Activated naive CD8-positive, alpha-beta T cell treated with anti-CD3 and anti-CD28 coated beads, Interleukin-2, amount 50 U/mL, for 24 hours (primary cell): ENCODE measurements around the gene MARF1.
"Not testable (repeated sequence)": the region's sequence is repeated elsewhere in the genome, so short reads cannot be mapped to it uniquely, and the experiment has no call there.

Source experiments
- ATAC-seq: fragments of 150-1000 bp; cut with Tn5 transposase; one replicate; pipeline ENCODE4 v1.10.0; 2021
- DNase-seq: peaks from one replicate; pipeline ENCODE4 v3.0.0; 2021
- H3K27ac Mint-ChIP-seq: one replicate; pipeline ENCODE4 v1.8.0; 2021; ENCODE audit warnings: mild to moderate bottlenecking, mixed read lengths
- H3K27me3 Mint-ChIP-seq: one replicate; pipeline ENCODE4 v1.8.0; 2021; ENCODE audit warnings: mixed read lengths
- H3K36me3 Mint-ChIP-seq: one replicate; pipeline ENCODE4 v1.8.0; 2021; ENCODE audit warnings: low read depth, mixed read lengths
- H3K4me1 Mint-ChIP-seq: one replicate; pipeline ENCODE4 v1.8.0; 2021; ENCODE audit warnings: mixed read lengths
- H3K4me3 Mint-ChIP-seq: one replicate; pipeline ENCODE4 v1.8.0; 2021; ENCODE audit warnings: mild to moderate bottlenecking, moderate library complexity, mixed read lengths
- H3K9me3 Mint-ChIP-seq: one replicate; pipeline ENCODE4 v1.8.0; 2021; ENCODE audit warnings: mixed read lengths

MARF1 gene

DNA sequence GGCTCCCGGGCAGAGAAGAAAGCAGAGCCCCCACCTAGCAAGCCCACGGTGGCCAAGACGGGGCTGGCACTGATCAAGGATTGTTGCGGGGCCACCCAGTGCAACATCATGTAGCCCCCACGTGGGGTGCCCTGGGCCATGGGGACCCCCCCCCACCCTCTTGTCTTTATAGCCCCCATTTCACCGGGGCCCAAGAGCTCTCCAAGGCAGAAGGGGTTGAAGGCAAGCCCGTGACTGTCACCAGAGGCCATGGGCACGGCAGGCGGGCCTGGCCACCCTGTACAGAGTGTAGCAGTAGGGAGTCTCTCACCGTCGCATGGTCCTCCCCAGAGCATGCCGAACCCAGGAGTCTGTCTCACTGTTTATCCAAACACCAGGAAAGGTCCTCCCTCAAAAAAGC, 56.2 kb downstream of the MARF1 start:
- DNase-seq (no peak), ATAC-seq (no peak)
- Mint-ChIP-seq H3K4me3 (no peak overlapping the region), H3K36me3 (peaks cover 78% of the 10 kb centered on the region), H3K4me1 (peaks cover 37% of the 10 kb centered on the region), H3K9me3 (peaks cover 11% of the 10 kb centered on the region), H3K27ac (peak overlapping the region; percentile 74), H3K27me3 (no peaks in the 10 kb centered on the region)

- Mint-ChIP-seq H3K27ac (peak overlapping the region; percentile 16), H3K9me3 (peaks cover 11% of the 10 kb centered on the region), H3K27me3 (no peaks in the 10 kb centered on the region), H3K4me3 (no peak overlapping the region), H3K36me3 (peaks cover 77% of the 10 kb centered on the region), H3K4me1 (peaks cover 31% of the 10 kb centered on the region)
- ATAC-seq (no peak), DNase-seq (no peak)
Measured at GRCh38 chr16:15585956-15586355, 57.0 kb downstream of the MARF1 start.

DNA sequence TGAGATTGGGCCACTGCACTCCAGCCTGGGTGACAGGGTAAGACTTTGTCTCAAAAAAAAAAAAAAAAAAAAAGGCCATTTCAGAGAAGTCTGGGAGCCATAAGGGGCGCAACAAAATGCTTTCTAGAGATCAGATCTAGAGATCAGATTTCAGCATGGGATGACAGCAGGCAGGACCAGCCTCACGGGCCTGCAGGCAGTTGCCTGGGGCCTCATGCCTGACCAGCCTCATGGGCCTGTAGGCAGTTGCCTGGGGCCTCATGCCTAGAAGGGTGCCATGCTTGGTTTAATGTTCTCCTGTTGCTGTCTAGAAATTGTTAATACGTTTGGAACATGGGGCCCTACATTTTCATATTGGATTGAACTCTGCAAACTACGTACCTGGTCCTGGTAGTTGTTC, 59.4 kb downstream of the MARF1 start:
- peaks cover 11% of the 10 kb centered on the region for H3K9me3 Mint-ChIP-seq
- H3K36me3 Mint-ChIP-seq: peaks cover 60% of the 10 kb centered on the region
- H3K27ac Mint-ChIP-seq: no peak overlapping the region
- ATAC-seq: no peak
- no peak for DNase-seq
- peaks cover 8% of the 10 kb centered on the region for H3K4me1 Mint-ChIP-seq
- H3K4me3 Mint-ChIP-seq: no peak overlapping the region
- no peaks in the 10 kb centered on the region for H3K27me3 Mint-ChIP-seq

DNA sequence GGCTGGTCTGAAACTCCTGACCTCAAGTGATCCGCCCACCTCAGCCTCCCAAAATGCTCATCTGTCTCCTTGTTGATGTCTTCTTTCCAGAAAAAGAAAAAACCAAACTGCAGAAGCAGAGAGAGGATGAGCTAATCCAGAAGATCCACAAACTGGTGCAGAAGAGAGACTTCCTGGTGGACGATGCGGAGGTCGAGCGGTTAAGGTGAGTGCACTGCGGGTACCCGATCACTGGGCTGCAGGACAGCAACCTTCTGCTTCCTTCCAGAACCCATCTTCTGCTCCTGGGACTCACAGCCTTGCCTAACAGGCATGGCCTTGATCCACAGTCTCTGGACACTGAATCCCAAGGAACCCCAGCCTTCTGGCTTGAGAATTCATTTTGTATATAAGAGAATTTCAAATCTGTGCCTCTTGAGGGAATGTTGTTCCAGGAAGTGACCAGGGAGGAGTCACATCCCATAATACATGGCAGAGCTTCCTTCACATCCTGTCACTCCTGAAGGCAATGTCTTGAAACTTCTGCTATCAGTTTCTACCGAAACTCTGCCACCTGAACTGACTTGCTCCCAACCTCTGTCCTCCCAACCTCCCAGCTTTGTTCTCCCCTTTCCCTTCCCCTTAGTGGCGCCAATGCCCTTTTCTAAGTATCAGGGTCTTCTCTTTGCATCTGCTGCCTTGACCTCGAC, 61.7 kb downstream of the MARF1 start:
- Mint-ChIP-seq H3K4me1 (peaks cover 15% of the 10 kb centered on the region), H3K27me3 (no peaks in the 10 kb centered on the region), H3K9me3 (peaks cover 14% of the 10 kb centered on the region), H3K36me3 (peaks cover 51% of the 10 kb centered on the region), H3K27ac (no peak overlapping the region), H3K4me3 (no peak overlapping the region)
- no peak for ATAC-seq
- no peak for DNase-seq

- peaks cover 25% of the 10 kb centered on the region for H3K4me1 Mint-ChIP-seq
- ATAC-seq (no peak), DNase-seq (no peak)
- H3K27me3 Mint-ChIP-seq: no peaks in the 10 kb centered on the region
- H3K36me3 Mint-ChIP-seq: peaks cover 40% of the 10 kb centered on the region
- H3K27ac Mint-ChIP-seq: peak overlapping the region; percentile 1
- H3K4me3 Mint-ChIP-seq: no peak overlapping the region
- H3K9me3 Mint-ChIP-seq: peaks cover 14% of the 10 kb centered on the region
Measured at GRCh38 chr16:15578824-15579223, 64.1 kb downstream of the MARF1 start.

DNA sequence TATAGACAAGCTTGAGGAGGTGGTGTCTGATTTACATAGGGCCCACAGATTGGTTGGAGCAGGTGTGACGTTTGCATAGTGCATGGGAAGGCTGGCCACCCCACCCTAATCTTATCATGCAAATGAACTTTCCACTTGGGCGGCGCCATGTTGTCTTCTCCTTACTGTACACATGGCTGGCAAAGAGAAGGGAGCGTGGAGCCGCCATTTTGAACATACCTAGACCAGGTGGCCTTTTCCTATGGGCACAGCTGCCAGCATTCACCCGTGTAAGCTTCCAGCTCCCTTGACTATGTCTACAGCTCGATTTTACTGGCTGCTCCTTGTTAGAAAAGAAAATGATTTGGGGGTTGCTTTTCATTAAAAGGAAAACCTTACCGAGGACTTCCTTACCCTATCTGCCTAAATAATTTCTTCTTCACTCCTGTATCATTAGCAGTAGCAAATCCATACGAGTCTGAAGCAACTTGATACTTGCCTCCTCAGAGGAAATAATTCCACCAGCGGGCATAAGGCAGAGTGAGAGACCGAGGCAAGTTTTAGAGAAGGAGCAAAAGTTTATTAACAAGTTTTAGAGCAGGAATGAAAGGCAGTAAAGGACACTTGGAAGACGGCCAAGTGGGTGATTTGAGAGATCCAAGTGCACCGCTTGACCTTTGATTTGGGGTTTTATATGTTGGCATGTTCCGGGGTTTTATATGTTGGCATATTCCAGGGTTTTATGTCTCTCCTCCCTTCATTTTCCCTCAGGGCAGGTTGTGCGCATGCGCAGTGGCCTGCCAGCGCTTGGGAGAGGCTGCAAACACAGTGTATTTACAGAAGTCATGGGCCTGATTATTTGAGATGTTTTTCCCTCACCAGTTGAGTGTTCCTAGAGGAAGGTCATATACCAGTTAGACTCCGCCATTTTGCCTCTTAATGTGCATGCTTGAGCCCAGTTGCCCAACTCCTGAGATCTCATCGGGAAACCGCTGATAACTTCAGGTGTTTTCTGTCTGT, 65.7 kb downstream of the MARF1 start:
- DNase-seq: no peak
- Mint-ChIP-seq H3K27ac (no peak overlapping the region), H3K27me3 (no peaks in the 10 kb centered on the region), H3K36me3 (peaks cover 47% of the 10 kb centered on the region), H3K4me3 (no peak overlapping the region), H3K9me3 (peaks cover 22% of the 10 kb centered on the region), H3K4me1 (peaks cover 41% of the 10 kb centered on the region)
- no peak for ATAC-seq

GRCh38 chr16:15575293-15576049, 67.5 kb downstream of the MARF1 start:
- Mint-ChIP-seq H3K27ac (peak overlapping the region; percentile 26), H3K36me3 (peaks cover 54% of the 10 kb centered on the region), H3K4me1 (peaks cover 57% of the 10 kb centered on the region), H3K4me3 (peak overlapping the region; percentile 20), H3K9me3 (peaks cover 26% of the 10 kb centered on the region), H3K27me3 (no peaks in the 10 kb centered on the region)
- DNase-seq (no peak), ATAC-seq (no peak)

DNA sequence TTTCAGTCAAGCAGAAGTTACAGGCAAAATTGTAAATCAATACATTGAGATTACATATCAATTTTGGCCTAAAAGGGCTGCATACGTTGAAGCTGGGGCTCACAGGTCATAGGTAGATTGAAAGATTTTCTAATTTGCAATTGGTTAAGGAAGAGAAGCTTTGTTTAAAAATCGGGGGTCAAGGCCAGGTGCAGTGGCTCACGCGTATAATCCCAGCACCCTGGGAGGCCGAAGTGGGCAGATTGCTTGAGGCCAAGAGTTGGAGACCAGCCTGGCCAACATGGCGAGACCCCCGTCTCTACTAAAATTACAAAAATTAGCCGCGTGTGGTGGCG, 68.4 kb downstream of the MARF1 start:
- ATAC-seq (no peak), DNase-seq (no peak)
- Mint-ChIP-seq H3K27ac (no peak overlapping the region), H3K9me3 (peaks cover 26% of the 10 kb centered on the region), H3K4me1 (peaks cover 62% of the 10 kb centered on the region), H3K27me3 (no peaks in the 10 kb centered on the region), H3K36me3 (peaks cover 63% of the 10 kb centered on the region), H3K4me3 (no peak overlapping the region)

DNA sequence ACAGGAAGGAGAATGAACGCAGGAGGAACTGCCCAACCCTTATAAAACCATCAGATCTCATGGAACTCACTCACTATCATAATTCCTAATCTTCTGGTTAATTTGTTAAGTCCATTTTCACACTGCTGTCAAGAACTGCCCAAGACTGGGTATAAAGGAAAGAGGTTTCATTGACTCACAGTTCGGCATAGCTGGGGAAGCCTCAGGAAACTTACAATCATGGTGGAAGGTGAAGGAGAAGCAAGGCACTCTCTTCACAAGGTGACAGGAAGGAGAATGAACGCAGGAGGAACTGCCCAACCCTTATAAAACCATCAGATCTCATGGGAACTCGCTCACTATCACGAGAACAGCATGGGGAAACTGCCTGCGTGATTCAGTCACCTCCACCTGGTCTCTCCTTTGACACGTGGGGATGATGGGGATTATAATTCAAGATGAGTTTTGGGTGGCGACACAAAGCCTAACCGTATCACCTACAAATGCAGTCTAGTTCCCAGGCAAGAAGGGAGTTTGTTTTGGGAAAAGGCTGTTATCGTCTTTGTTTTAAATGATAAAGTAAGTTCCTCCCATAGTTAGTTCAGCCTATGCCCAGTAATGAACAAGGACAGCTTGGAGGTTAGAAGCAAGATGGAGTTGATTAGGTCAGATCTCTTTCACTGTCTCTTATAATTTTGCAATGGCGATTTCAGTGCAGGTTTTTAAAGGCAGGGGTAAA, 68.9 kb downstream of the MARF1 start:
- not testable (repeated sequence) for H3K27me3 Mint-ChIP-seq, DNase-seq, ATAC-seq
- peak overlapping the region; percentile 75 for H3K4me3 Mint-ChIP-seq
- H3K36me3 Mint-ChIP-seq: peaks cover 68% of the 10 kb centered on the region
- H3K27ac Mint-ChIP-seq: peak overlapping the region; percentile 92
- H3K4me1 Mint-ChIP-seq: peaks cover 62% of the 10 kb centered on the region
- peaks cover 26% of the 10 kb centered on the region for H3K9me3 Mint-ChIP-seq

DNA sequence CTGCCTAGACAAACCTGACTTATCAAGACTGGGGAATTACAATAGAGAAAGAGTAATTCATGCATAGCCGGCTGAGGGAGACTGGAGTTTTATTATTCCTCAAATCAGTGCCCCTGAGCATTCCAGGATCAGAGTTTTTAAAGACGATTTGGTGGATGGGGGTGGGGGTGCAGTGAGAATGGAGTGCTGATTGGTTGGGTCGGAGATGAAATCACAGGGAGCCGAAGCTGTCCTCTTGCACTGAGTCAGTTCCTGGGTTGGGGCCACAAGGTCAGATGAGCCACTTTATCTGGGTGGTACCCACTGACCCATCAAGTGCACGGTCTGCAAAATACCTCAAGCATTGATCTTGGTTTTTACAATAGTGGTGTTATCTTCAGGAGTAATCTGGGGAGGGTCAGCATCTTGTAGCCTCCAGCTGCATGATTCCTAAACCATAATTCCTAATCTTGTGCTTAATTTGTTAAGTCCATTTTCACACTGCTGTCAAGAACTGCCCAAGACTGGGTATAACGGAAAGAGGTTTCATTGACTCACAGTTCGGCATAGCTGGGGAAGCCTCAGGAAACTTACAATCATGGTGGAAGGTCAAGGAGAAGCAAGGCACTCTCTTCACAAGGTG, 69.6 kb downstream of the MARF1 start:
- no peak for DNase-seq
- Mint-ChIP-seq H3K4me1 (peaks cover 62% of the 10 kb centered on the region), H3K4me3 (peak overlapping the region; percentile 75), H3K9me3 (peaks cover 26% of the 10 kb centered on the region), H3K27ac (peak overlapping the region; percentile 92), H3K36me3 (peaks cover 72% of the 10 kb centered on the region), H3K27me3 (no peaks in the 10 kb centered on the region)
- no peak for ATAC-seq

- Mint-ChIP-seq H3K27ac (peak overlapping the region; percentile 92), H3K4me3 (peak overlapping the region; percentile 75)
- peak; percentile 46 for DNase-seq
Measured at GRCh38 chr16:15572329-15573001, 70.5 kb downstream of the MARF1 start.

GRCh38 chr16:15571557-15571956, 71.4 kb downstream of the MARF1 start:
- H3K36me3 Mint-ChIP-seq: peaks cover 60% of the 10 kb centered on the region
- peak overlapping the region; percentile 92 for H3K27ac Mint-ChIP-seq
- ATAC-seq (no peak), DNase-seq (no peak)
- H3K27me3 Mint-ChIP-seq: no peaks in the 10 kb centered on the region
- peaks cover 49% of the 10 kb centered on the region for H3K4me1 Mint-ChIP-seq
- H3K9me3 Mint-ChIP-seq: peaks cover 19% of the 10 kb centered on the region
- H3K4me3 Mint-ChIP-seq: no peak overlapping the region

More at GRCh38 chr16:15572329-15573001, 70.5 kb downstream of the MARF1 start:
- H3K4me1 Mint-ChIP-seq: peaks cover 54% of the 10 kb centered on the region
- no peaks in the 10 kb centered on the region for H3K27me3 Mint-ChIP-seq
- H3K36me3 Mint-ChIP-seq: peaks cover 64% of the 10 kb centered on the region
- peak; percentile 90 for ATAC-seq
- H3K9me3 Mint-ChIP-seq: peaks cover 23% of the 10 kb centered on the region

- ATAC-seq, H3K4me3 Mint-ChIP-seq, H3K27me3 Mint-ChIP-seq, DNase-seq: not testable (repeated sequence)
- Mint-ChIP-seq H3K9me3 (peaks cover 19% of the 10 kb centered on the region), H3K4me1 (peaks cover 48% of the 10 kb centered on the region), H3K27ac (peak overlapping the region; percentile 23), H3K36me3 (peaks cover 60% of the 10 kb centered on the region)
Measured at GRCh38 chr16:15570666-15571065, 72.3 kb downstream of the MARF1 start.
